Left cardiac atrium (tissue), 4 donors: ENCODE measurements around the gene P2RY1. TPM values are rescaled to one million over a fixed set of nuclear protein-coding genes. Genes with fewer than 3 reads are reported as not detected.
"Not testable (repeated sequence)": the region's sequence is repeated elsewhere in the genome, so short reads cannot be mapped to it uniquely, and the experiment has no call there.

Experiments
- ATAC-seq, 2 donors: fragments of 200-7000 bp; cut with Tn5 transposase; one replicate each; pipeline ENCODE4 v1.9.1; 2020; ENCODE audit warnings: mild to moderate bottlenecking in 2 of 2, moderate library complexity in 2 of 2
- DNase-seq: peaks from one replicate; pipeline ENCODE4 v3.0.0-alpha.2; 2020
- intact Hi-C, 2 donors: fragments of 100-400 bp; cut with DNase I; formaldehyde crosslinking; loops; one replicate each; pipeline versions ENCODE4 v1.14.1 to v1.15.1; 2022 to 2023
- total RNA-seq, 2 donors: library from RNA; stranded (reverse); fragmentation: NEBNext Ultra II Directional; extraction: Animal tissue kit (Norgen Biotek cat#: 25700); gene quantifications; one replicate each; pipeline ENCODE4 v1.2.1, GENCODE V29; 2021
- donor health status: DM: no; HTN: yes; CAD: no.
- donor health status: DM: no; HTN: yes; CAD: no; lungs with severe emphysema.
- donor health status: DM: yes; HTN: yes; CAD: no.
- donor health status: Dilated cardiomyopathy.

P2RY1 gene
- total RNA-seq, 2 donors from 2014 or later, result 2.8 to 4.3 TPM

GRCh38 chr3:152834191-152834775 lies 648 bp upstream of the P2RY1 start:
- intact Hi-C loops, result no loop called here
- no peak for DNase-seq
- peak in 1 of 2 donors; percentile 28 for ATAC-seq

GRCh38 chr3:152835601-152836102 lies 721 bp downstream of the P2RY1 start:
- DNase-seq (no peak), ATAC-seq (peak in 1 of 2 donors; percentile 59)
- intact Hi-C loops, result no loop called here

GRCh38 chr3:152836269-152836668 lies 1.3 kb downstream of the P2RY1 start:
- ATAC-seq (no peak), DNase-seq (no peak)
- intact Hi-C loops, result no loop called here

GRCh38 chr3:152839511-152839910 lies 4.6 kb downstream of the P2RY1 start:
- intact Hi-C loops, result no loop called here
- no peak for DNase-seq
- ATAC-seq, result no peak

- intact Hi-C loops, result no loop called here
- DNase-seq, result no peak
- ATAC-seq, result peak in 1 of 2 donors; percentile 38
Measured at GRCh38 chr3:152841131-152841530, 6.2 kb downstream of the P2RY1 start.

GRCh38 chr3:152842413-152842812 lies 7.5 kb downstream of the P2RY1 start:
- intact Hi-C loops, result no loop called here
- DNase-seq (no peak), ATAC-seq (no peak)

- DNase-seq (no peak), ATAC-seq (no peak)
- intact Hi-C loops, result no loop called here
Measured at GRCh38 chr3:152843955-152844354, 9.0 kb downstream of the P2RY1 start.

GRCh38 chr3:152846572-152847202 lies 11.8 kb downstream of the P2RY1 start:
- ATAC-seq, DNase-seq, intact Hi-C loops: not testable (repeated sequence)

GRCh38 chr3:152847599-152847998 lies 12.7 kb downstream of the P2RY1 start:
- intact Hi-C loops, ATAC-seq, DNase-seq: not testable (repeated sequence)

- DNase-seq, result no peak
- intact Hi-C loops, result no loop called here
- no peak for ATAC-seq
Measured at GRCh38 chr3:152849996-152850578, 15.2 kb downstream of the P2RY1 start.

GRCh38 chr3:152853196-152853595 lies 18.3 kb downstream of the P2RY1 start:
- DNase-seq (no peak), ATAC-seq (no peak)
- intact Hi-C loops, result no loop called here

GRCh38 chr3:152857082-152857481 lies 22.2 kb downstream of the P2RY1 start:
- ATAC-seq (peak in 1 of 2 donors; percentile 88), DNase-seq (no peak)
- intact Hi-C loops, result no loop called here

GRCh38 chr3:152858170-152858800 lies 23.4 kb downstream of the P2RY1 start:
- no peak for DNase-seq
- intact Hi-C loops, result no loop called here
- peak in 1 of 2 donors; percentile 79 for ATAC-seq

- ATAC-seq (no peak), DNase-seq (no peak)
- intact Hi-C loops, result no loop called here
Measured at GRCh38 chr3:152860736-152861135, 25.8 kb downstream of the P2RY1 start.

- intact Hi-C loops, result no loop called here
- ATAC-seq (no peak), DNase-seq (no peak)
Measured at GRCh38 chr3:152865668-152866245, 30.8 kb downstream of the P2RY1 start.

GRCh38 chr3:152870027-152870426 lies 35.1 kb downstream of the P2RY1 start:
- no peak for DNase-seq
- intact Hi-C loops, result no loop called here
- no peak for ATAC-seq

GRCh38 chr3:152873314-152873713 lies 38.4 kb downstream of the P2RY1 start:
- intact Hi-C loops, ATAC-seq, DNase-seq: not testable (repeated sequence)

GRCh38 chr3:152874896-152875749 lies 40.2 kb downstream of the P2RY1 start:
- ATAC-seq (no peak), DNase-seq (no peak)
- intact Hi-C loops, result no loop called here
